Stomach smooth muscle (tissue), 2 donors: ENCODE data around the gene ACP6.
"Not testable (repeated sequence)": the region's sequence is repeated elsewhere in the genome, so short reads cannot be mapped to it uniquely, and the experiment has no call there.

Experiments
- H3K27ac ChIP-seq: one replicate; pipeline ENCODE4 v1.7.0; 2013; ENCODE audit warnings: mild to moderate bottlenecking, low read length, inconsistent platforms
- H3K27me3 ChIP-seq, 2 donors: one replicate each; pipeline ENCODE4 v1.7.0; 2013; ENCODE audit warnings: low read length in 2 of 2; ENCODE audit not compliant: insufficient read depth in 2 of 2, control insufficient read depth in 1 of 2
- H3K36me3 ChIP-seq, 2 donors: one replicate each; pipeline ENCODE4 v1.7.0; 2013; ENCODE audit warnings: low read length in 2 of 2; ENCODE audit not compliant: control insufficient read depth in 2 of 2, insufficient read depth in 2 of 2
- H3K4me1 ChIP-seq: one replicate; pipeline ENCODE4 v1.7.0; 2013; ENCODE audit warnings: low read length; ENCODE audit not compliant: control insufficient read depth, insufficient read depth
- H3K4me3 ChIP-seq, 2 donors: one replicate each; pipeline ENCODE4 v1.7.0; 2013; ENCODE audit warnings: low read length in 2 of 2
- H3K9ac ChIP-seq, 2 donors: one replicate each; pipeline ENCODE4 v1.7.0; 2013; ENCODE audit warnings: low read length in 2 of 2, mild to moderate bottlenecking in 1 of 2
- H3K9me3 ChIP-seq, 2 donors: one replicate each; pipeline ENCODE4 v1.7.0; 2013; ENCODE audit warnings: low read length in 2 of 2; ENCODE audit not compliant: control insufficient read depth in 2 of 2
- donor health status: healthy.
- donor health status: Pancreatic carcinoma.

ACP6 gene

DNA sequence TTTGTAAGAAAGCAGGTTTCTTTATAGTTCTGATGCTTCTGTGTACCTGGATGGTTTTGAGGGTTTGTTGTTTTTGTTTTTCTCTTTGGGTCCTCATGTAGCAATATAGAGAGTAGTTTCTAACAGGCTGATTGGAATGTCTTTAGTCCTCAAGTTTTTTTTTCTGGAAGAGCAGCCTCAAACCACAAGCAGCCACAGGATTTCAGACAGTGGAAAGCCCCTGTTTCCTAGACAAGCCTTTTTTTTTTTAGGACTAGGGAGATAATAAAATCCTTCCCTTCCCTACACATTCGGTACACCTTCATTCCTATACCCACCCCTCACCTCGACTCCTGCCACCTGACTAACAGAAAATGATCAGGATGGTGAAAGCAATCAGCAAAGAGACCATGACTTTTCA lies 47.6 kb downstream of the ACP6 start:
- H3K9me3 ChIP-seq, result no peaks in the 10 kb centered on the region
- no peak overlapping the region for H3K4me3 ChIP-seq
- no peak overlapping the region for H3K9ac ChIP-seq
- H3K36me3 ChIP-seq, result peaks cover 29 to 44% of the 10 kb centered on the region in 2 donors
- no peaks in the 10 kb centered on the region for H3K27me3 ChIP-seq
- H3K4me1 ChIP-seq, result no peaks in the 10 kb centered on the region
- H3K27ac ChIP-seq, result no peak overlapping the region

DNA sequence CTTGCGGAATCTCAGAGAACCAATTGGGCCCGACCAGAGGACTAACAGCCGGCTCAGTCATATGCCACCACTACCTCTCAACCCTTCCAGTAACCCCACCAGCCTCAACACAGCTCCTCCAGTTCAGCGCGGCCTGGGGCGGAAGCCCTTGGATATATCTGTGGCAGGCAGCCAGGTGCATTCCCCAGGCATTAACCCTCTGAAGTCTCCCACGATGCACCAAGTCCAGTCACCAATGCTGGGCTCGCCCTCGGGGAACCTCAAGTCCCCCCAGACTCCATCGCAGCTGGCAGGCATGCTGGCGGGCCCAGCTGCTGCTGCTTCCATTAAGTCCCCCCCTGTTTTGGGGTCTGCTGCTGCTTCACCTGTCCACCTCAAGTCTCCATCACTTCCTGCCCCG lies 49.8 kb downstream of the ACP6 start:
- Histone ChIP-seq H3K27me3 (no peaks in the 10 kb centered on the region), H3K36me3 (peaks cover 42 to 50% of the 10 kb centered on the region in 2 donors), H3K9ac (no peak overlapping the region), H3K4me1 (no peaks in the 10 kb centered on the region), H3K4me3 (no peak overlapping the region), H3K9me3 (no peaks in the 10 kb centered on the region), H3K27ac (no peak overlapping the region)

DNA sequence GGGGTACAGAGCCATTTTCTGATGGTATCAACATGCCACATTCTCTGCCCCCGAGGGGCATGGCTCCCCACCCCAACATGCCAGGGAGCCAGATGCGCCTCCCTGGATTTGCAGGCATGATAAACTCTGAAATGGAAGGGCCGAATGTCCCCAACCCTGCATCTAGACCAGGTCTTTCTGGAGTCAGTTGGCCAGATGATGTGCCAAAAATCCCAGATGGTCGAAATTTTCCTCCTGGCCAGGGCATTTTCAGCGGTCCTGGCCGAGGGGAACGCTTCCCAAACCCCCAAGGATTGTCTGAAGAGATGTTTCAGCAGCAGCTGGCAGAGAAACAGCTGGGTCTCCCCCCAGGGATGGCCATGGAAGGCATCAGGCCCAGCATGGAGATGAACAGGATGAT lies 50.6 kb downstream of the ACP6 start:
- H3K4me3 ChIP-seq, result no peak overlapping the region
- H3K27ac ChIP-seq, result no peak overlapping the region
- peaks cover 42 to 51% of the 10 kb centered on the region in 2 donors for H3K36me3 ChIP-seq
- no peaks in the 10 kb centered on the region for H3K9me3 ChIP-seq
- H3K9ac ChIP-seq, result no peak overlapping the region
- no peaks in the 10 kb centered on the region for H3K27me3 ChIP-seq
- no peaks in the 10 kb centered on the region for H3K4me1 ChIP-seq

DNA sequence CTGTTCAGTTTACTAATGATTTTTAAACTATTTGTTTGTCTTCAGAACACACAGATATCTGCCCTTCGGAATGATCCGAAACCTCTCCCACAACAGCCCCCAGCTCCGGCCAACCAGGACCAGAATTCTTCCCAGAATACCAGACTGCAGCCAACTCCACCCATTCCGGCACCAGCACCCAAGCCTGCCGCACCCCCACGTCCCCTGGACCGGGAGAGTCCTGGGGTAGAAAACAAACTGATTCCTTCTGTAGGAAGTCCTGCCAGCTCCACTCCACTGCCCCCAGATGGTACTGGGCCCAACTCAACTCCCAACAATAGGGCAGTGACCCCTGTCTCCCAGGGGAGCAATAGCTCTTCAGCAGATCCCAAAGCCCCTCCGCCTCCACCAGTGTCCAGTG lies 51.6 kb downstream of the ACP6 start:
- no peaks in the 10 kb centered on the region for H3K27me3 ChIP-seq
- H3K36me3 ChIP-seq, result peaks cover 43 to 49% of the 10 kb centered on the region in 2 donors
- no peaks in the 10 kb centered on the region for H3K4me1 ChIP-seq
- H3K27ac ChIP-seq, result no peak overlapping the region
- H3K4me3 ChIP-seq, result no peak overlapping the region
- H3K9ac ChIP-seq, result no peak overlapping the region
- H3K9me3 ChIP-seq, result no peaks in the 10 kb centered on the region

DNA sequence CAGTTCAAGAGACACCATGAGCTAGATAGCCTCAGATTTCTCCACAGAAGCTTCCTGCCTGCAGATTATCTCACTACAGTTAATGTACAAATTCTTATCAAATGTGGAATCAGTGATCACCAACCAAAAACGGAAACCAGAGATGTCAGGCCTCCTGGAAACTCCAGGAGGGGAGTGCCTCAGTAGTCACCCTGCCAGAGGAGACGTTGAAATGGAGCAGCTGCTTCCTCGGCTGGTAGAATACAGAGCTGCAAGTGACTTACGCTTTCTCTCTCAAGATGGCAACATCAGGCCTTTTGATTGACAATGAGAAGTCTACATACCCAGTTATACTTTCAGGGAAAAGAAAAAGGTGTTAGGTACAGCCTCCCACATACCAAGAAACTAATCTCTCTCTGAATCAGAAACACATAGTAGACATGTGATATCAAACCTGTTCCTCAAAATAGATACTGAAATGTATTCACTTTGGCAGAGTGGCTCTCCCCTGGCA lies 52.2 kb downstream of the ACP6 start:
- Histone ChIP-seq H3K9ac (no peak overlapping the region), H3K27ac (no peak overlapping the region), H3K4me3 (no peak overlapping the region), H3K27me3 (no peaks in the 10 kb centered on the region), H3K4me1 (no peaks in the 10 kb centered on the region), H3K9me3 (no peaks in the 10 kb centered on the region), H3K36me3 (peaks cover 43 to 52% of the 10 kb centered on the region in 2 donors)

DNA sequence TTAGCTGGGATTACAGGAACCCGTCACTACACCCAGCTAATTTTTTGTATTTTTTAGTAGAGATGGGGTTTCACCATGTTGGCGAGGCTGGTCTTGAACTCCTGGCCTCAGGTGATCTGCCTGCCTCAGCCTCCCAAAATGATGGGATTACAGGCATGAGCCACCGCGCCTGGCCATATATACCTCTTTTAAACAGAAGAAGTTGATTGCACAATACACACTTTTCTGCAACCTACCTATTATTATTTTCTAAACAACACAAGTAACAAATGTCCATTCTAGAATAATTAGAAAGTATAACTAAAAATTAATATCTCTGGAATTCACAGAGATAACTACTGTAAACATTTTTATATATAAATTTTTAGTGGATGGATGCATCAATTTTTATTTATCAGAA lies 55.4 kb downstream of the ACP6 start:
- not testable (repeated sequence) for H3K4me3 ChIP-seq, H3K27ac ChIP-seq, H3K4me1 ChIP-seq, H3K9ac ChIP-seq, H3K27me3 ChIP-seq, H3K9me3 ChIP-seq
- H3K36me3 ChIP-seq, result peaks cover 53 to 56% of the 10 kb centered on the region in 2 donors

DNA sequence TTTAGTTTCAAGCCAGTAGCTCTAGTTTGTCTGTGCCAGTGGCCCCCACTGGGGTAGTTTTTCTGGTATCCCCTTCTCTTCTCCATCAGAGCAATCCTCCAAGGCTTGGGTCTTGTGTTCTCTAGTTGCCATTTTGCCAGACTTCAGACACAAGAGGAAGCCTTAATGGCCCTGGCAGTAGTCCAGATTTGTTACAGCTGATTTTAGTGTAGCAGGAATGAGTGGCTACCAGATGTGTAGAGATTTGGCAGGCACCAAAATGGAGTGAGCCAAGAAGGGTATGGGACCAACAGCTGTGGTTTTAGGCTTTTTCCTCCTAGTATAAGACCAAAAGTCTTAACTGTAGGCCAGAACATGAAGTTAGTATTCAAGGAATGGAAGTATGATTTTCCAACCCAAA lies 56.8 kb downstream of the ACP6 start:
- Histone ChIP-seq H3K36me3 (peaks cover 42% of the 10 kb centered on the region in 2 donors), H3K9me3 (no peaks in the 10 kb centered on the region), H3K4me3 (no peak overlapping the region), H3K27me3 (no peaks in the 10 kb centered on the region), H3K27ac (no peak overlapping the region), H3K4me1 (no peaks in the 10 kb centered on the region), H3K9ac (no peak overlapping the region)

DNA sequence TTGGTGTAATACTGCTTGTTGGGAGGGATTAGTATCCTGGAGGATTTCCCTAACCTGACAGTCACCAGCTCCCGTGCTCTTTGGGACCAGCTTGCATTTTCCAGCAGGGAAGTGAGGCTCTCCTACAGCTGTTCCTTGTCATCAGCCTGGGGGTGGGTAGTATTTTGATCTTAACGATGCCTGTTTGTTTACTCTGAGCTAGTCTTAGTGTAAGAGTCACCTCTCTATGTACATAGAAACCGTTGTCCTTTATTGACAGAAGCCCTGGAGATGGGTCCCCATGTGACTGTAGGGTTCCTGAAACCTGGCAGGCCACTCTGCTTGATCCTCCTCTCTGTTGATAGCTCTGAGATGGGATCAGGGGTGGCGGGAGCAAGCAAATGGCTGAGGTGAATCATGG lies 58.0 kb downstream of the ACP6 start:
- Histone ChIP-seq H3K36me3 (peaks cover 34 to 36% of the 10 kb centered on the region in 2 donors), H3K9me3 (no peaks in the 10 kb centered on the region), H3K4me3 (no peak overlapping the region), H3K27ac (no peak overlapping the region), H3K9ac (no peak overlapping the region), H3K27me3 (no peaks in the 10 kb centered on the region), H3K4me1 (no peaks in the 10 kb centered on the region)

DNA sequence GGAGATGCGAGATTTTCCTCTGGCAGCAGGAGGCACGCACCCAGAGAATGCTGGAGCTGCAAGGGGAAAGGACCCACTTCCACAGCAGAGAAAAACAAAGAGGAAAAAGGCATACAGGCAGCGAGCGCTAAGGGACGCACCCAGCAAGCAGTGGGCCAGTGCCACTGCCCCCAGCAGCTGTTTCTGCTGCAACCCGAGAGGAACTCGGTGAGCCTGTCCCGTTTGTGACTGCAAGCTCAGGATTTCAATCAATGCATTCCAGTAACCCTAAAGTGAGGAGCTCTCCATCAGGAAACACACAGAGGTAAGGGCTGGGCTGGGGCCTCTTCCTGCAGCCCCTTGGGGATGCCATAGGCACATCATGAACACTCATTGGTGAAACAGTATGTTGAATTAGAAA lies 58.7 kb downstream of the ACP6 start:
- Histone ChIP-seq H3K4me3 (no peak overlapping the region), H3K9ac (no peak overlapping the region), H3K36me3 (peaks cover 34 to 36% of the 10 kb centered on the region in 2 donors), H3K9me3 (no peaks in the 10 kb centered on the region), H3K27me3 (no peaks in the 10 kb centered on the region), H3K27ac (no peak overlapping the region), H3K4me1 (no peaks in the 10 kb centered on the region)

DNA sequence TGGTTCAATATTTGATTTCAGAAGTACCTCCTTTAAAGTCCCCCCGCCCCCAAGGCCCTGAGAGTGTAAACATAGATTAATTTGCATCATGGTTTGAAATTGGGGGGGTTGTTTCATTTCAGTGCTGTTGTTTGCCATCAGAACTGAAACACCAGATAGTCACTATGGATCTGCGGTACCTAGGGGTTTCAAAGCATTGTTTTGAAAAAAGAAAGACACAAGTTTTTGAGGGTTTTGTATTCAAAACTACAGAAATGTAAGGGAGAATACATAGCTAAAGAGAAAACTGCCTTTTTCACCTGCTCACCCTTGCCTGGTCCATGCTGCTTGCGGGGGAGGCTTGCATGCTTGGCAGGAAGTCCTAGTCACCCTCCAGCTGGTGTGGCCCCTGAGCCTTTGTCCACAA lies 59.3 kb downstream of the ACP6 start:
- peaks cover 34 to 36% of the 10 kb centered on the region in 2 donors for H3K36me3 ChIP-seq
- H3K27ac ChIP-seq, result no peak overlapping the region
- no peaks in the 10 kb centered on the region for H3K9me3 ChIP-seq
- H3K4me1 ChIP-seq, result no peaks in the 10 kb centered on the region
- no peak overlapping the region for H3K4me3 ChIP-seq
- H3K9ac ChIP-seq, result no peak overlapping the region
- H3K27me3 ChIP-seq, result no peaks in the 10 kb centered on the region

DNA sequence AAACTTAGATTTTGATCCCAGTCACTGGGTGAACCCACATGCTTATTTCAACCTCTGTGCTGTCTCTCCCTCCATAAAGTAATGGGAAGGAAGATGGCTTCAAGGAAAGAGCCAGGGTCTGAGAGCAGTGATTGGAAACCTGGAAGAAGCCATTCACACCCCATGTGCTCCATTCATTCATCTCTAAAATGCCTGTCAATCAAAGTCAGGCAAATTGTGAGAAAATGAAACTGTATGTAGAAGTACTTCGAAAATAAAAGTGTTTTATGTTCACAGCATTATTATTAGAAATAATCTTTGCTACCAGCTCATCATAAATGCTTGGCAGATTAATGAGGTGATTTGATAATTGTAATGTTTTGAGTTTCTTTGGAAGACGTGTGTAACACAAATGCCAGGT lies 61.0 kb downstream of the ACP6 start:
- Histone ChIP-seq H3K4me3 (no peak overlapping the region), H3K9me3 (no peaks in the 10 kb centered on the region), H3K36me3 (peaks cover 27 to 28% of the 10 kb centered on the region in 2 donors), H3K27me3 (no peaks in the 10 kb centered on the region), H3K4me1 (no peaks in the 10 kb centered on the region), H3K27ac (no peak overlapping the region), H3K9ac (no peak overlapping the region)
